IMR-90 (cell line): ENCODE data around the gene DNAH5. TPM values are rescaled to one million over a fixed set of nuclear protein-coding genes. Genes with fewer than 3 reads are reported as not detected.

ENCODE experiments used
- ATAC-seq: fragments of 200-7000 bp; cut with Tn5 transposase; 2 replicates; pipeline ENCODE4 v1.9.1; 2020; ENCODE audit warnings: low read depth, mild to moderate bottlenecking, moderate library complexity
- BruUV-seq: library from RNA; stranded (reverse); fragments of 400-500 nt; replicated peaks from 2 replicates; lab custom pipeline; 2021; lab: Mats Ljungman, UMichigan
- CTCF ChIA-PET: fragments of 300-600 bp; formaldehyde crosslinking; extraction: SDS; loops from one replicate; lab custom pipeline; 2021; ENCODE audit warnings: antibody characterized with exemption; lab: Yijun Ruan, JAX
- POLR2A ChIA-PET: fragments of 300-600 bp; sonication (Branson Sonifier 250); formaldehyde crosslinking; loops from one replicate; lab custom pipeline; 2022; ENCODE audit warnings: antibody characterized with exemption; ENCODE audit not compliant: unreplicated experiment; lab: Charles Lee
- DNase-seq: peaks from one replicate; pipeline ENCODE4 v3.0.0; 2013
- H2AFZ ChIP-seq: replicated peaks from 2 replicates; pipeline ENCODE3; 2013; ENCODE audit warnings: low read length, mild to moderate bottlenecking; ENCODE audit not compliant: poor library complexity
- H2AK5ac ChIP-seq: 2 replicates; pipeline ENCODE4 v1.6.1; 2013; ENCODE audit warnings: low read depth, low read length, inconsistent platforms
- H2AK9ac ChIP-seq: replicated peaks from 2 replicates; pipeline ENCODE3; 2013; ENCODE audit warnings: mild to moderate bottlenecking, low read depth, low read length, moderate library complexity; ENCODE audit not compliant: poor library complexity
- H2BK120ac ChIP-seq: 2 replicates; pipeline ENCODE4 v1.6.1; 2013; ENCODE audit warnings: low read depth, low read length, inconsistent platforms
- H2BK15ac ChIP-seq: 3 replicates; pipeline ENCODE4 v1.6.1; 2013; ENCODE audit warnings: low read depth, low read length, inconsistent platforms
- H2BK20ac ChIP-seq: 2 replicates; pipeline ENCODE4 v1.6.1; 2013; ENCODE audit warnings: low read depth, mild to moderate bottlenecking, inconsistent platforms, low read length, moderate library complexity
- H2BK5ac ChIP-seq: 2 replicates; pipeline ENCODE4 v1.6.1; 2013; ENCODE audit warnings: mild to moderate bottlenecking, low read depth, low read length, inconsistent platforms; ENCODE audit not compliant: poor library complexity, severe bottlenecking
- H3K14ac ChIP-seq: replicated peaks from 2 replicates; pipeline ENCODE4 v1.6.1; 2013; ENCODE audit warnings: low read depth, low read length, inconsistent platforms
- H3K18ac ChIP-seq: 2 replicates; pipeline ENCODE4 v1.6.1; 2013; ENCODE audit warnings: low read depth, low read length, control low read depth
- H3K23ac ChIP-seq: 2 replicates; pipeline ENCODE4 v1.6.1; 2013; ENCODE audit warnings: low read depth, low read length, inconsistent platforms
- H3K27ac ChIP-seq: 2 replicates; pipeline ENCODE4 v1.5.1; 2013; ENCODE audit warnings: mild to moderate bottlenecking, control low read depth, low read length; ENCODE audit not compliant: insufficient read depth
- H3K27me3 ChIP-seq: 2 replicates; pipeline ENCODE4 v1.6.1; 2013; ENCODE audit warnings: low read length; ENCODE audit not compliant: control insufficient read depth, insufficient read depth
- H3K36me3 ChIP-seq: 2 replicates; pipeline ENCODE4 v1.6.1; 2013; ENCODE audit warnings: low read length, mixed read lengths; ENCODE audit not compliant: control insufficient read depth, insufficient read depth
- H3K4ac ChIP-seq: 2 replicates; pipeline ENCODE4 v1.6.1; 2013; ENCODE audit warnings: low read depth, low read length, inconsistent platforms
- H3K4me1 ChIP-seq: 2 replicates; pipeline ENCODE4 v1.6.1; 2013; ENCODE audit warnings: low read length, mixed read lengths; ENCODE audit not compliant: control insufficient read depth, insufficient read depth
- H3K4me2 ChIP-seq: 2 replicates; pipeline ENCODE4 v1.6.1; 2013; ENCODE audit warnings: low read depth, mild to moderate bottlenecking, control low read depth, low read length, moderate library complexity
- H3K4me3 ChIP-seq: 2 replicates; pipeline ENCODE4 v1.5.1; 2013; ENCODE audit warnings: low read depth, mild to moderate bottlenecking, control low read depth, low read length, moderate library complexity; ENCODE audit not compliant: insufficient read depth
- H3K56ac ChIP-seq: 2 replicates; pipeline ENCODE4 v1.6.1; 2013; ENCODE audit warnings: low read length, inconsistent platforms; ENCODE audit not compliant: insufficient read depth; ENCODE audit errors: extremely low read depth
- H3K79me1 ChIP-seq, 2 experiments: 2 replicates each; pipeline ENCODE4 v1.6.1; 2013; ENCODE audit warnings: low read length in 2 of 2, inconsistent platforms in 1 of 2, low read depth in 1 of 2
- H3K9ac ChIP-seq: 2 replicates; pipeline ENCODE4 v1.6.1; 2013; ENCODE audit warnings: low read depth, low read length, control low read depth
- H3K9me1 ChIP-seq: 2 replicates; pipeline ENCODE4 v1.6.1; 2013; ENCODE audit warnings: low read length, inconsistent platforms; ENCODE audit not compliant: insufficient read depth
- H3K9me3 ChIP-seq: 2 replicates; pipeline ENCODE4 v1.6.1; 2013; ENCODE audit warnings: low read length; ENCODE audit not compliant: control insufficient read depth, insufficient read depth
- H4K20me1 ChIP-seq: 2 replicates; pipeline ENCODE4 v1.6.1; 2013; ENCODE audit warnings: low read length, inconsistent platforms; ENCODE audit not compliant: insufficient read depth
- H4K5ac ChIP-seq: 2 replicates; pipeline ENCODE4 v1.6.1; 2013; ENCODE audit warnings: mild to moderate bottlenecking, low read depth, low read length, control low read depth
- H4K8ac ChIP-seq, 2 experiments: 2 replicates each; pipeline ENCODE4 v1.6.1; 2013; ENCODE audit warnings: low read depth in 2 of 2, low read length in 2 of 2, control low read depth in 1 of 2, inconsistent platforms in 1 of 2
- H4K91ac ChIP-seq: 2 replicates; pipeline ENCODE4 v1.6.1; 2013; ENCODE audit warnings: low read depth, low read length, inconsistent platforms; ENCODE audit not compliant: insufficient read depth
- BHLHE40 ChIP-seq: fragments of 150-350 bp; IDR thresholded peaks from 2 replicates; pipeline ENCODE4 v1.6.1; 2016; ENCODE audit warnings: mild to moderate bottlenecking, low read depth, low read length
- CEBPB ChIP-seq: IDR thresholded peaks from 2 replicates; pipeline ENCODE4 v1.6.1; 2012; ENCODE audit warnings: low read depth, low read length, improper control_type of control experiment
- CHD1 ChIP-seq: IDR thresholded peaks from 2 replicates; pipeline ENCODE4 v1.6.1; 2012; ENCODE audit warnings: low read depth, low read length, improper control_type of control experiment
- CTCF ChIP-seq: conservative IDR thresholded peaks from 2 replicates; pipeline ENCODE4 v1.5.1; 2012; ENCODE audit warnings: mild to moderate bottlenecking, low read depth, low read length, improper control_type of control experiment
- MAFK ChIP-seq: IDR thresholded peaks from 2 replicates; pipeline ENCODE4 v1.6.1; 2012; ENCODE audit warnings: low read depth, low read length, improper control_type of control experiment
- MAZ ChIP-seq: IDR thresholded peaks from 2 replicates; pipeline ENCODE4 v1.6.1; 2012; ENCODE audit warnings: low read depth, mild to moderate bottlenecking, low read length, improper control_type of control experiment, moderate library complexity, borderline replicate concordance
- MXI1 ChIP-seq: IDR thresholded peaks from 2 replicates; pipeline ENCODE4 v1.6.1; 2012; ENCODE audit warnings: low read depth, mild to moderate bottlenecking, low read length, moderate library complexity, borderline replicate concordance
- NFE2L2 ChIP-seq: fragments of 150-350 bp; IDR thresholded peaks from 2 replicates; pipeline ENCODE4 v1.6.1; 2016; ENCODE audit warnings: low read depth, mild to moderate bottlenecking, low read length
- POLR2A ChIP-seq: IDR thresholded peaks from 2 replicates; pipeline ENCODE4 v1.6.1; 2012; ENCODE audit warnings: mild to moderate bottlenecking, low read depth, low read length
- RAD21 ChIP-seq: IDR thresholded peaks from 2 replicates; pipeline ENCODE4 v1.6.1; 2012; ENCODE audit warnings: low read length, improper control_type of control experiment
- RCOR1 ChIP-seq: IDR thresholded peaks from 2 replicates; pipeline ENCODE4 v1.6.1; 2012; ENCODE audit warnings: mild to moderate bottlenecking, low read length, improper control_type of control experiment; ENCODE audit not compliant: insufficient replicate concordance
- SMC3 ChIP-seq: fragments of 150-350 bp; IDR thresholded peaks from 2 replicates; pipeline ENCODE4 v1.6.1; 2016; ENCODE audit warnings: low read depth, mild to moderate bottlenecking, antibody characterized with exemption, low read length, moderate library complexity
- WGBS, 2 experiments: methylation state at CpG; one replicate each; pipeline versions ENCODE4 v1.1.5 to v1.1.7; 2013; ENCODE audit warnings: missing lambda C conversion rate in 2 of 2; ENCODE audit not compliant: insufficient read length in 1 of 2; ENCODE audit errors: extremely low coverage in 2 of 2; 5-methylcytosine and 5-hydroxymethylcytosine counted together
- dilution Hi-C: fragments of 300-500 bp; cut with HindIII; formaldehyde crosslinking; loops from one replicate; pipeline ENCODE4 v1.14.3; 2018; ENCODE audit warnings: low sequenced_read_pairs; ENCODE audit not compliant: unreplicated experiment
- in situ Hi-C: fragments of 300-500 bp; cut with MboI; formaldehyde crosslinking; loops from 3 replicates; pipeline ENCODE4 v1.14.3; 2019; ENCODE audit warnings: low sequenced_read_pairs, inconsistent platforms, mixed read lengths
- intact Hi-C: fragments of 100-400 bp; cut with micrococcal nuclease; formaldehyde crosslinking; loops from 2 replicates; pipeline ENCODE4 v1.10.0; 2022
- polyA plus RNA-seq, 3 experiments: library from polyadenylated mRNA; depleted of rRNA; stranded (reverse); fragments of >200 nt; gene quantifications; 2 replicates each; pipeline ENCODE4 v1.2.3, GENCODE V29; 2012; ENCODE audit warnings: low replicate concordance in 1 of 3
- total RNA-seq: library from RNA; depleted of rRNA; stranded (reverse); fragments of >200 nt; gene quantifications from 2 replicates; pipeline ENCODE4 v1.2.3, GENCODE V29; 2012
- TF ChIP-seq, protein P1 (sequence below): fragments of 150-350 bp; IDR thresholded peaks from 2 replicates; pipeline ENCODE4 v1.6.1; 2017; ENCODE audit warnings: mild to moderate bottlenecking, antibody characterized with exemption, low read length, low read depth

DNAH5 gene
- total and polyA plus RNA-seq, 2 of the 4 experiments (the other 2 are of a cell fraction): 1.9 to 4.3 TPM

DNA sequence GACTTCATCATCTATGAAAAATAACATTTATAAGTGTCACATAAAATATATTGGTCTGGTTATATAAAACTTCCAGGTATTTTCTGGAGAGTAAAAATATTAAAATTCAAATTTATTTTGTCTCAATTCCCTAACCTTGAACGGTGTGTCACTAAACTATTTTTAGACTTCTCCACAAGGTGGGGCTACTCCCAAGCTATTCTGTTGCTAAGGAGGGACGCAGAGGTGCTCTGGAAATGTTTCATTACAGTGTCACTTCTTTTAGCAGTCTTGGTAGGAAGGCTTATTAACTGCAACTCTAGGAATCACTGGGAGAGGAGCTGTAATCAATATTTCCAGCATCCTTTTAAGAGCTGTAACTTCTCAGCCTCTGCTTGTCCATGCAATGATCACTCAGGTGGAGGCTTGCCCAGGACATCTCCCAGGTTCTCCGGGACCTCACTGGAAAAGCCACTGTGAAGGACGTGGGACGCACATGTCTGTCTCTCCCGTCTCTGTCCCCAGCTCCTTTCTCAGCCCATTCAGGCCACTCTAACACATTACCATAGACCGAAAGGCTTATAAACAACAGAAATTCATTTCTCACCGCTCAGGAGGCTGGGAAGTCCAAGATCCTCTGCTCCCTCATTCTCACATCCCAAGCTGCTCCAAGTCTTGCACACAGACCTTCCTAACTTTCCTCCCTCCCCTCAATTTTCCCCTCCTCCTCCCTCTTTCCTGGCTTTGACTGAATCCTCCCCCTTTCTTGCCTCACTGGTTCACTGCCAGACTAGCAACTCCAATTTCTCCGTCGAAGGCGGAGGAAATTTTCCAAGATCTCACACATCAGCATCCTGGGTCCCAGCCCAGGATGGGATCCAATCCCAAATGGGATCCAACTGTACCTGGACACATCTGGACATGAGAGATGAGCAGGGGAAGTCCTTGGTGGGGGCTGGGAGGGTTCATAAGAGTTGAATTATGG, 32.7 kb upstream of the DNAH5 start (continued):
- no peak for TF ChIP-seq MAZ
- no peak for TF ChIP-seq CHD1
- peak; percentile 80 for TF ChIP-seq RAD21
- no peak for TF ChIP-seq BHLHE40

DNA sequence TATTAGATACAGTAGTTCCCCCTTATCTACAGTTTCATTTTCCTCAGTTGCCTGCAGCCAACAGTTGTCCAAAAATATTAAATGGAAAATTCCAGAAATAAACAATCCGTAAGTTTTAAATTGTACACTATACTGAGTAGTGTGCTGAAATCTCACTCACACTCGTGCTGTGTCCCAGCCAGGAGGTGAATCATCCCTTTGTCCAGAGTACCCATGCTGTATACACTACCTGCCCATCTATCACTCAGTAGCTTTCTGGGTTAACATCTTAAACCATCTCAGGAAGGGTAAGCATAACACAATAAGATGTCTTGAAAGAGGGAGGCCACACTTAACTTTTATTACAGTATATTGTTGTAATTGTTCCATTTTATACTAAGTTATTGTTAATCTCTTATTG, 31.7 kb upstream of the DNAH5 start:
- H3K27ac ChIP-seq: no peak overlapping the region
- BruUV-seq: no TSS peak
- ATAC-seq: 0 out of 2 replicates have a peak, but pooled peaks have one; percentile 15
- no peak overlapping the region for H2BK15ac ChIP-seq
- H3K9me3 ChIP-seq: no peaks in the 10 kb centered on the region
- peak overlapping the region; percentile 82; the same call in 1 of the 2 replicates for H3K23ac ChIP-seq
- H2AK9ac ChIP-seq: no peak overlapping the region
- ChIA-PET CTCF (interaction anchor here (1.1 kb wide), 1 partner anchor 294 kb away, joined by 3 read pairs; no protein-coding TSS in a partner anchor), POLR2A (no interaction called here)
- no peaks in the 10 kb centered on the region for H3K27me3 ChIP-seq
- TF ChIP-seq POLR2A: no peak
- TF ChIP-seq, protein P1, sequence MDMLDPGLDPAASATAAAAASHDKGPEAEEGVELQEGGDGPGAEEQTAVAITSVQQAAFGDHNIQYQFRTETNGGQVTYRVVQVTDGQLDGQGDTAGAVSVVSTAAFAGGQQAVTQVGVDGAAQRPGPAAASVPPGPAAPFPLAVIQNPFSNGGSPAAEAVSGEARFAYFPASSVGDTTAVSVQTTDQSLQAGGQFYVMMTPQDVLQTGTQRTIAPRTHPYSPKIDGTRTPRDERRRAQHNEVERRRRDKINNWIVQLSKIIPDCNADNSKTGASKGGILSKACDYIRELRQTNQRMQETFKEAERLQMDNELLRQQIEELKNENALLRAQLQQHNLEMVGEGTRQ: no peak
- TF ChIP-seq RCOR1: no peak
- no peak for TF ChIP-seq SMC3
- no peak for TF ChIP-seq CTCF
- no peak for TF ChIP-seq BHLHE40
- TF ChIP-seq CEBPB: no peak
- no peak for TF ChIP-seq NFE2L2
- TF ChIP-seq MXI1: no peak
- no peak for TF ChIP-seq MAFK
- TF ChIP-seq MAZ: no peak
- H3K9ac ChIP-seq: no peak overlapping the region
- H4K91ac ChIP-seq: no peak overlapping the region
- H2BK120ac ChIP-seq: no peak overlapping the region
- H3K4ac ChIP-seq: 0 out of 2 replicates have a peak overlapping the region, but pooled peaks have one; percentile 51
- peak; percentile 33 for DNase-seq
- H4K8ac ChIP-seq: no peak overlapping the region
- no peak overlapping the region for H3K18ac ChIP-seq
- H2AFZ ChIP-seq: no peak overlapping the region
- no peak overlapping the region for H3K56ac ChIP-seq
- no peak overlapping the region for H4K5ac ChIP-seq
- no peak overlapping the region for H3K14ac ChIP-seq
- H2BK20ac ChIP-seq: no peak overlapping the region
- H3K9me1 ChIP-seq: peaks cover 12% of the 10 kb centered on the region; the same call in 1 of the 2 replicates
- no CpG with 5 or more reads among the region's 2 CpGs for whole genome bisulfite sequencing, 2 experiments
- H2AK5ac ChIP-seq: peak overlapping the region; percentile 53; the same call in 1 of the 2 replicates
- no peak overlapping the region for H3K4me3 ChIP-seq
- no peak overlapping the region for H2BK5ac ChIP-seq
- peaks cover 5% of the 10 kb centered on the region for H3K4me1 ChIP-seq
- H3K79me1 ChIP-seq: peaks cover 23 to 49% of the 10 kb centered on the region in 2 experiments
- intact Hi-C loops: loop anchor here (5.0 kb wide), 1 partner anchor 1036 kb away; no protein-coding TSS in a partner anchor
- H3K36me3 ChIP-seq: peaks cover 9% of the 10 kb centered on the region; the same call in 1 of the 2 replicates
- H3K4me2 ChIP-seq: no peak overlapping the region
- in situ Hi-C loops: loop anchor here (25.0 kb wide), 1 partner anchor 686 kb away; the partner anchor contains the start of gene OTULIN
- H4K20me1 ChIP-seq: peaks cover 5% of the 10 kb centered on the region; the same call in 1 of the 2 replicates
- dilution Hi-C loops: no loop called here
